ENCODE data around the gene LRRC14B.

GRCh38 chr5:163841-164240, 27.5 kb upstream of the LRRC14B start:
- TF ChIP-seq CTCF (IDR thresholded peaks at IDR 0.05) = no peak
- no peak for TF ChIP-seq POLR2AphosphoS5 (IDR thresholded peaks at IDR 0.05)
